Stimulated activated CD8-positive, alpha-beta memory T cell treated with anti-CD3 and anti-CD28 coated beads, Interleukin-7, amount 100 ng/mL, for 4 hours (primary cell): ENCODE data around the gene SLC16A13.
A peak's percentile ranks its signal among the peaks of the same experiment; 100 is the strongest.
"Not testable (repeated sequence)": the region's sequence is repeated elsewhere in the genome, so short reads cannot be mapped to it uniquely, and the experiment has no call there.

ENCODE experiments used
- DNase-seq, 2 donors: peaks; one replicate each; pipeline ENCODE4 v3.0.0-alpha.2; 2020; ENCODE audit warnings: low read depth in 2 of 2

The SLC16A13 gene

DNA sequence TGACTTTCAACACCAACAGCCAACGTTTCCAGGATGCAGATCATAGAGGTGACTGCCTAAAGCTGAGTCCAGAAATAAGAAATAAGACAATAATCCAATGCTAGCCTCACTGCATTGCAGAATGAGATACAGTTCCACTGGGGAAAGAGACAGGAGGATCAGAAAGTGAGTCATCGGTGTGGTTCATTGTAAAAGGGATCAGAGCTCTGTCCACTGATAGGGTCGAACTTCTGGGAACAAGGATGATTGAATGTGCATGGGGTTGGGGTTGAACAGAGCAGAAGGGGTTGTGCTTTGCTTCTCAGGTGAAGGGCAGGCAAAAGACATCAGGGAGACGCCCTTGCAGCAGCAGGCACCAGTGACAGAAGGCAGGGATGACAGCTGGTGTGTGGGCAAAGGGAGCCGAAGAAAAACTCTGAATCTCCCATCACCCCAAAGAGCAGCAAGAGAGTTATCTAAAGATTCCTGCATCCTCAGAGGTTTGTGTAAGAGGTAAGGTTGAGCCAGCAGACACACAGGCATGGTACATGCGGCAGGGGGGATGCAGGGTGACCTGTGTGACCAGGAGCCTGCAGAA is 27.8 kb downstream of the SLC16A13 start:
- no peak for DNase-seq

DNA sequence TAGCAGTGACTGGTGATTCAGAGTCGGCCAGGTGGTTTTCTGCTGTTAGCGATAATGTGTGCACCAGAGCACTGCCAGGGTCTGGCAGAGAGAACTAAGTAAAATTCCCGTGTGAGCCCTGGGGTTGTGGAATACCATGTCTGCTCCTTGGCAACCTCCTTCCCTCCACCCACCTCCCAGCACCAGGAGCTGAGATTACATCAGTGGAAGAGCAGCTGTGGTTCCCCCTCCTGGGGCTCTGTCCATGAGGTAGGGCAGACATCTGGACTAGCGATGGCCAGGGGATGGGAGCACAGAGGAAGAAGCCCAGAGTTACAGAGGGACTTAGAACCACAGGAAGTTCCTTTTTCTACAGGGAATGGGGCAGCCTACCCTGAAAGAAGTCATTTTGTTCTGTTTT is 28.4 kb downstream of the SLC16A13 start:
- DNase-seq, result no peak

DNA sequence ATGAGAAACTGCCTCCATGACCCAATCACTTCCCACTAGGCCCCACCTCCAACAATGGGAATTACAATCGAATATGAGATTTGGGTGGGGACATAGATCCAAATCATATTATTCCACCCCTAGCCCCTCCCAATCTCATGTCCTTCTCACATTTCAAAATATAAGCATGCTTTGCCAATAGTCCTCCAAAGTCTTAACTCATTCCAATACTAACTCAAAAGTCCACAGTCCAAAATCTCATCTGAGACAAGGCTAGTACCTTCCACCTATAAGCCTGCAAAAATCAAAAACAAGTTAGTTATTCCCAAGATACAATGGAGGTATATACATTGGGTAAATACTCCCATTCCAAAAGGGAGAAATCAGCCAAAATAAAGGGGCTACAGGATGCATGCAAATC is 31.4 kb downstream of the SLC16A13 start:
- DNase-seq, result no peak

DNA sequence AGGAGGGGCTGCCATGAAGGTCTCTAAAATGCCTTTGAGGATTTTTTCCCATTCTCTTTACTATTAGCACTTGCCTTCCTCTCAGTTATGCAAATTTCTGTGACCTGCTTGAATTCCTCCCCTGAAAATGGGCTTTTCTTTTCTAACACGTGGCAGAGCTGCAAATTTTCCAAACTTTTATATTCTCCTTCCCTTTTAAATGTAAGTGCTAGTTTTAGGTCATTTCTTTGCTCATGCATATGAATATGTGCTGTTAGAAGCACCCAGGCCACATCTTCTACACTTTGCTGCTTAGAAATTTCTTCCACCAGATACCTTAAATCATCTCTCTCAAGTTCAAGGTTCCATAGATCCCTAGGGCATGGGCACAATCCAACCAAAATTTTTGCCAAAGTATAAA is 32.5 kb downstream of the SLC16A13 start:
- no peak for DNase-seq

DNA sequence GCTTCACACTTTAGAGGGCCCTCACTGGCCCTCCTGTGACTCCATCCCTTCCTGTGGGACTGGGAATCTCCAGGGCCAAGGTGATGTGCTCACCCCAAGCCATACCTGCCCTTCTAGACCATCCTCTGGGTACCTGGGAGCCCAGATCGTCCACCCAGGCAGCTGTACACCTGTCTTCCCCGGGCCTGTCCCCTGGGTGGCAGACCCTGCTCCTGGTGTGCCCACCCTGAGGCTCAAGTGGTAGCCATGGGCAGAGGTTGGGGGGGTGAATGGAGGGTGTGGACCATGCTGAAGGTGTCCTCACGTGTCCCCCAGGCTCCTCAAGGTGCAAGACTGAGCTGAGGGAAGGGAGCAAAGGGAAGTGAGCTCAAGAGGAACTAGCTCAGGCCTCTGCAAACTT is 34.9 kb downstream of the SLC16A13 start:
- no peak for DNase-seq

DNA sequence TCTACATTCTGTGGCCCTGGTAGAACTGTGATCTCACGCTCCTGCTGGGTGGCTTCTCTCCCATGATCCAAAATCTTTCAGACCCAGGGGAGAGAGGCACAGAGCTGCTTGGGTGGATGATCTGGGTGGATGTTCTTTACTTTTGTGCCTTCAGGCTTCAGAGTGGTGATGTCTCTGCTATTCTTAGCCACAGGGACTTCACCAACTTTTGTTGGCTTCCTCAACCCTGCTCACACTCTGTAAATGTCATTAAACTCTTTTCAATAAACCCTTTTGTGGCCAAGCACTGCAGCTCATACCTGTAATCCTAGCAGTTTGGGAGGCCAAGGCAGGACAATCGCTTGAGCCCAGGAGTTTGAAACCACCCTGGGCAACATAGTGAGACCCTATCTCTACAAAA is 36.6 kb downstream of the SLC16A13 start:
- no peak for DNase-seq

DNA sequence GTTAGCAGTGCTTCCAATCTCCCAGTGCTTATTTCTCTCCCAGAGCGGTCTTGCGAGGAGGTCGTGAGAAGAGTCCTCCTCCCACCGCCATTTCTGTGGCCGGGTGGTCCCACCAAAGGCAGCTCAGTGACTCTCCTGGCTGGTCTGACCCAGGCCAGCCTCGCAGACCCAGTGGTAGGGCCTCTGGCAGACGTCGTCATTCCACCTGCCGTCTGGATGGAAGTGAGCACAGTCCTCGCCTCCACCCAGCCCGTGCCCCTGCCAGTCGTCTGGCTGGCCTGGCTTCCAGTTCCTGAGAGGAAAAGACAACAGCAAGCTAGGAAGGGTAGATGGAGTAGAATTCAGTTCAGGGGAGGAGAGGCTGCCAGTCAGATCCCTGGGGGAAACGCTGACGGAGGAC is 39.1 kb downstream of the SLC16A13 start:
- no peak for DNase-seq

DNA sequence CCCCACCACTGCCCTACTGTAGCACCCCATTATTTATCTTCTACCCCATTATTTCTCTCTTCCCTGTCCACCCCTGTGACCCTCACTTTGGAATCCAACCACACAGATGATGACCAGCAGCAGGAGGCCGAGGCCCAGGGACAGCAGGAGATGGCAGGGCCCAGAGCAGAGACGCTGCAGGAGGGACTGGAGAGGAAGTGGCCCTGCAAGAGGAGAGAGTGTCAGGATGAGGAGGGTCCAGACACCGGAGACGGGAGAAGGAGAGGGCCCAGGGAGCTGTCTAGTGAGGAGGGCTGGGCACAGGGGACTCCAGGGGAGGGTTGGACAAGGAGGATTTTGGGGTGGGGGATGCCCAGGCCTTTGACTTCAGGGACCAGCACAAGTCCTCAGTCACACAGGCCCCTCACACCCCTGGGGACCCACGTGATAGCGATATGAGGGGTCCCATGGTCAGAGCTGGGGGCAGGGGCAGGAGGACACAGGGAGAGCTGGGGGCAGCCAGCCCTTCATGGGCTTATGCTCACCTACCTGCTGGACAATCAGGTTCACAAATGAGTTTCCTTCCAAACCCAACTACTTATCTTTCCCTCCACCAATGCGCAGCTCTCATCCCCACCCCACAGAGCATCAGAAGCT is 42.2 kb downstream of the SLC16A13 start:
- DNase-seq, result no peak

DNA sequence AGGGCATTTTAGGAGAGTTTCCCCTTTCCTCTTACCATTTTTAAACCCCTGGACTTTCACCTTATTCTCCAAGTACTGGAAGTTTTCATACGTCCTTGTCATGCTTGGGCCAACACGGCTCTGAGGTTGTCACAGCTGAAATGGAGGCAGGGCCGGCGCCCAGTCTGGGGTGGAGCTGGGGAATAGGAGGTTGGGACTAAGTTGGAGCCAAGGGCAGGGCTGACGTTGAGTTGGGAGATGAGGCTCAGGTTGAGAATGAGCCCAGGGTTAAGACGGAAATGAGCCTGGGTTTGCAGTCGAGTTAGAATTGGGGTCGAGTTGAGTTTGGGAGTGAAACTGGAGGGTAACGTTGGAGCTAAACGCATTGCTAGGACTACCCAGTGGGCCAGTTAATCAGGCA is 42.9 kb downstream of the SLC16A13 start:
- no peak for DNase-seq

DNA sequence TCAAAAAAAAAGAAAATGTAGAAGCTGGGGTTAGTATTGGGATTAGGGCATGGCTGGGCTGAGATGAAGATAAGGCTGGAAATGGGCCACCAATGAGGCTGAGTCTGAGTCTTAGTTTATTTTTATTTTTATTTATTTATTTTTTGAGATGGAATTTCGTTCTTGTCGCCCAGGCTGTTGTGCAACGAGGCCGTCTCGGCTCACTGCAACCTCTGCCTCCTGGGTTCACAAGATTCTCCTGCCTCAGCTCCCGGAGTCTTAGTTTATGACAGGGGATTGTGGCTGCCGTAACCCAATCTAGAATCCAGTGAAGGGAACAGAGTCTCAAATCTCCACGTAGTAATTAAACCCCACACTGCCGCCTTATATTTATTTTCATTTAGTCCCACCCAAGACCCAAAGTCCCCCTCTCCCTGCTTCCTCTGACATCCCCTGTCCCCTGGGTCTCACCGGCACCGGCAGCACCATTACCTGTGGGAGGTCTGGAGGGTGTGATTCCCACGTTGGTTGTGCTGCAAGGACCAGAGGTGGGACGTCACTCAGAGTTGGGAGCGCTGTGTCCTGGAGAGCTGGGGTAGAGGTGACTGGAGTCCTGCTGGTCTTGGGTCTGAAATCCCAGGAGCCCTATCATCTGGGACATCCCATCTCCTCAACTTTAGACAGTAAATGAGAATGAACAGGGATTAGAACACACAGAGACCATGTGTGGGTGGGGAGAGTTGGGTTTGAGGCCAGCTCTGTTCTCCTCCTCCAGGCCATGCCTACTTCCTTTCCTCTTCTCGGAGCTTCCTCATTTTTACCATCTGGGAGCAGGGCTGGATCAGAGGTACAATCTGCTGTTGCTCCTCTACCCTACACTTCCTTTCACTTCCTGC is 44.0 kb downstream of the SLC16A13 start, which contains the start of gene CLEC10A:
Gene CLEC10A, minus strand, starts transcription at position 671 of the 875 bp plus-strand sequence. CDS start 1,439 bp downstream, outside the sequence.
- no peak for DNase-seq

DNA sequence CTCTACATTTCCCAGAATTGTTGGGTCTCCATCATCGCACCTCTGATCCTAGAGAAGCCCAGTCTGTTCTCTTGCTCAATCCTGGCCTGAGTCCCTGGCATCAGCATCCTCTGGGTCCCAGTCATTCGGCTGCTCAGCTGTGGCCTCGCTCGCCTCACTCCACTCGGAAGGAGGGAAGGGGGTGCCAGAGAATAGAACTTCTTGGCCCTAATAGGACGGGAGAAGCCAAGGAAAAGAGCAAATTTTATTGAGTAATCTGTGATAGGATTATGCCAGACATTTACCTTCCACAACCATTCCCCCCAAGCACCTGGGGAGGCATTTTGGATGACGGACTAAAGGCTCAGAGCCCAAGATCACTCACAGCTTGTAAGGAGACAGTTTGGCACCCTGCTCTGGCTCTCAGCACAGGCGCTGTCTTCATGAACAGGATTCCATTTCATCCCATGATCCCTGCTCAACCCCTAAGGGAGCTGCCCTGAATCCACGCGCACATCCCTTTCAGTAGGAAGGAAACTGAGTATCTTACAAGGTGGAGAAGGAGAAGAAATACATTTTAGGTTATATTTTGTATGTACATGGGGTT is 44.7 kb downstream of the SLC16A13 start:
- no peak for DNase-seq

DNA sequence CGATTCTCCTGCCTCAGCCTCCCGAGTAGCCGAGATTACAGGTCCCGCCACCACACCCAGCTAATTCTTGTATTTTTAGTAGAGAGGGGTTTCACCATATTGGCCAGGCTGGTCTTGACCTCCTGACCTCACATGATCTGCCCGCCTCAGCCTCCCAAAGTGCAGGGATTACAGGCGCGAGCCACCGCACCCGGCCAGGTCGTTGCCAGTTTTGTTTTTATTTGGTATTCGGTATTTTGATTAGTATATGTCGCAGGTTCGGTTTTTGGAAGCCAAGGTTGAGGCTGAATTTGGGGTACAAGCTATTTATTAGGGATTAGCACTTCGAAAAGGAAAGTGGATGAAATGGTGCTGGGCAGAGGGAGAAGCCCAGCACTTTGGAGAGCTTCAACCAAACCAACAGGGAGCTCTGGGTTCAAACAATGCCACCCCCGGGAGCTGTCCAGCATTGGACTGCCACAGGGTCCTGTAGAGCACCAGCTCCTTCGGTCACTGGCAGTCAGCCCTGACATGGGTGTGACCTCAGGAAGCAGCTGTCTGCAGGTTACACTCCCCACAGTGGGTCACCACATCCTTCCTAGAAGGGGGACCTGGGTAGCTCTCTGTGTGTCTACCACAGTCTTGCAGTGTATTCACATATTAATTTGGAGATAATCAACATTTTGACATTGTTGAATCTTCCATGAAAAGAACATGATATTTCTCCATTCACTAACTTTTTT is 45.7 kb downstream of the SLC16A13 start:
- peak in 1 of 2 donors; percentile 18 for DNase-seq

DNA sequence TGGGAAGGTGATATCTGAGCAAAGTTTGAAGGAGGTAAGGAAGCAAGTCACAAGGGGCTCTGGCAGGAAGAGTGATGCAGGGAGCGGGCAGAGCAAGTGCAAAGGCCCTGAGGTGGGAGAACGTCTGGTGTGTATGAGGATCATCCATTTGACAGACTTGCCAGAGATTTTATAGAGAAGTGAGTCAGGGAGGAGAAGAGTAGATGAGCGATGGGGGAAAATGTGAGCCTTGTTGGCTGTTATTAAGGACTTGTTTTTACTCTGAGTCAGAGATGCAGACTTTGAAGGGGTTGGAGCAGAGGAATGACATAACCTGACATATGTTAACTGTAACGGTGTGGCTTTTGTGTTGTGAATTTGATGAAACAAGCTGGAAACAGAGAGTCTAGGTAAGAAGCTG is 47.8 kb downstream of the SLC16A13 start:
- no peak for DNase-seq

DNA sequence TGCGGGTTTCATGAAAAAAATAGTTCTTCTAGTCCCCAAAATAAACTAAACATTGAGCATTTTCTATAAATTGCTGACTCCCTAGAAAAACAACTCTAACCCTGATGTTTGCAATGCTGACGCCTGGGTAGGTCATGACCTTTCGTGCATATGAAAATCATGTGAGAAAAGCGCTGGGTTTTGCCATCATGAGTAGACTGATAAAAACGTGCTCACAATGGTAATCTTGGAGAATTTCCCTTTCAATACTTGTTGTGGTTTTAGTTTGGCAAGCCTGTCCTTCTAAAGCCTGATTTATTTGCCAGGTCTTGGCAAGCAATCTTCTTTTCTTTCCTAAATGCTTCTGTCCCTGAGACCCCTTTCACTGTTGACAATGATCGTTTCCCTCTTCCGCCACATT is 48.3 kb downstream of the SLC16A13 start:
- no peak for DNase-seq

DNA sequence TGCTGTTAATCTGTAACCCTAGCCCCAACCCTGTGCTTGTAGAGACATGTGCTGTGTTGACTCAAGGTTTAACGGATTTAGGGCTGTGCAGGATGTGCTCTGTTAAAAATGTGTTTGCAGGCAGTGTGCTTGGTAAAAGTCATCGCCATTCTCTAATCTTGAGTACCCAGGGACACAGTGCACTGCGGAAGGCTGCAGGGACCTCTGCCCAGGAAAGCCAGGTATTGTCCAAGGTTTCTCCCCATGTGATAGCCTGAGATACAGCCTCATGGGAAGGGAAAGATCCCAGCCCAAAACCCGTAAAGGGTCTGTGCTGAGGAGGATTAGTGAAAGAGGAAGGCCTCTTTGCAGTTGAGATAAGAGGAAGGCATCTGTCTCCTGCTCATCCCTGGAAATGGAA is 52.6 kb downstream of the SLC16A13 start:
- not testable (repeated sequence) for DNase-seq

DNA sequence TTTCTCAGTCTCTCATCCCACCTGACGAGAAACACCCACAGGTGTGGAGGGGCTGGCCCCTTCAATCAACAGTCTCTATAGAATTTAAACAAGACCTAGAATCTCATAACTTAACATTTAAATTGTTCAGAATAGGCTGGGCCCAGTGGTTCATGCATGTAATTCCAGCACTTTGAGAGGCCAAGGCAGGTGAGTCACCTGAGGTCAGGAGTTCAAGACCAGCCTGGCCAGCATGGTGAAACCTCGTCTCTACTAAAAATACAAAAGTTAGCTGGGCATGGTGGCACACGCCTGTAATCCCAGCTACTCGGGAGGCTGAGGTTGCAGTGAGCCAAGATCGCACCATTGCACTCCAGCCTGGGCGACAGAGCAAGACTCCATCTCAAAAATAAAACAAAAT is 53.8 kb downstream of the SLC16A13 start:
- DNase-seq, result not testable (repeated sequence)
